Measurements from ENCODE around the gene PTGS1. TPM values are rescaled to one million over a fixed set of nuclear protein-coding genes. Genes with fewer than 3 reads are reported as not detected.

Gene PTGS1
- total and polyA plus RNA-seq, 9 of the 15 experiments (the other 6 are each of a cell fraction or from before 2014, with no cell fraction given): 3.4 to 12.9 (median 5.3) TPM

- TF ChIP-seq TFAP4 (CRISPR knock-in tag; IDR thresholded peaks at IDR 0.05; ENCODE audit: borderline replicate concordance) (no peak), GATA2 (CRISPR knock-in tag; IDR thresholded peaks at IDR 0.05) (no peak), GATAD2A (IDR thresholded peaks at IDR 0.05) (no peak), STAT5B (CRISPR knock-in tag; IDR thresholded peaks at IDR 0.05) (no peak), ATF4 (CRISPR knock-in tag; IDR thresholded peaks at IDR 0.05) (no peak), CEBPZ (IDR thresholded peaks at IDR 0.05; ENCODE audit: borderline replicate concordance, low read depth, low read length) (no peak), EGR1 (conservative IDR thresholded peaks at IDR 0.05) (no peak), ZFP30 (CRISPR knock-in tag; IDR thresholded peaks at IDR 0.05; ENCODE audit: borderline replicate concordance) (no peak), SNRNP70 (optimal IDR thresholded peaks at IDR 0.05; ENCODE audit: low read depth, low read length) (no peak)
Observed at GRCh38 chr9:122381206-122381950, 10.6 kb downstream of the PTGS1 start (continued).
